K562 (cell line): ENCODE results near the gene CDC42EP5. TPM values are rescaled to one million over a fixed set of nuclear protein-coding genes. Genes with fewer than 3 reads are reported as not detected.
A peak's percentile ranks its signal among the peaks of the same experiment; 100 is the strongest.

Source experiments
- ATF4 ChIP-seq: fragments of 450-650 bp; formaldehyde crosslinking; IDR thresholded peaks from 2 replicates; pipeline ENCODE4 v1.4.0; 2022; ENCODE audit warnings: mild to moderate bottlenecking, moderate library complexity
- COPS2 ChIP-seq: fragments of 450-650 bp; conservative IDR thresholded peaks from 2 replicates; pipeline ENCODE4 v1.6.1; 2016; ENCODE audit warnings: mild to moderate bottlenecking, moderate library complexity
- CSDE1 ChIP-seq, 2 experiments: fragments of 450-650 bp; IDR thresholded peaks; 2 replicates each; pipeline ENCODE4 v1.6.1; 2016; ENCODE audit warnings: mild to moderate bottlenecking in 1 of 2
- MLLT1 ChIP-seq, 2 experiments: fragments of 450-650 bp; IDR thresholded peaks; 2 replicates each; pipeline ENCODE4 v1.6.1; 2016
- MTA1 ChIP-seq: fragments of 450-650 bp; IDR thresholded peaks from 2 replicates; pipeline ENCODE4 v1.6.1; 2017; ENCODE audit warnings: borderline replicate concordance
- SPI1 ChIP-seq: IDR thresholded peaks from 2 replicates; pipeline ENCODE4 v1.6.1; 2011; ENCODE audit warnings: low read depth, low read length, control low read depth, borderline replicate concordance
- TAL1 ChIP-seq: fragments of 450-650 bp; IDR thresholded peaks from 2 replicates; pipeline ENCODE4 v1.6.1; 2016; ENCODE audit warnings: mild to moderate bottlenecking
- TCFL5 ChIP-seq: fragments of 250-450 bp; sonication (Bioruptor Pico); conservative IDR thresholded peaks from 2 replicates; pipeline ENCODE4 v1.6.1; 2021; ENCODE audit warnings: mild to moderate bottlenecking, moderate library complexity, matching md5 sums
- ZNF766 ChIP-seq: fragments of 200-800 bp; sonication (Bioruptor generic); conservative IDR thresholded peaks from 2 replicates; pipeline ENCODE4 v1.6.1; 2016; ENCODE audit warnings: missing genetic modification characterization, missing compliant biosample characterization
- polyA plus RNA-seq, 8 experiments: library from polyadenylated mRNA; depleted of rRNA in 4 of 8; stranded (reverse) in 5 of 8; unstranded in 3 of 8; fragments of >200 nt; fragmentation: Nextera tagmentation in 2 of 8; fragmentation: Illumina TruSeq in 1 of 8; extraction: Ambion mirVana in 2 of 8; extraction: Trizol in 1 of 8; gene quantifications; 2 replicates each; pipeline versions ENCODE4 v1.2.1 to v1.2.3, GENCODE V29; 2011 to 2014; ENCODE audit warnings: inconsistent platforms in 1 of 8, missing spikeins in 1 of 8
- total RNA-seq, 7 experiments: library from RNA; depleted of rRNA in 6 of 7; stranded (reverse); fragments of >200 nt in 6 of 7; fragmentation: Illumina TruSeq in 2 of 7; extraction: Trizol in 2 of 7; gene quantifications; 2 replicates each; pipeline versions ENCODE4 v1.2.1 to v1.2.3, GENCODE V29; 2011 to 2021; ENCODE audit warnings: low replicate concordance in 1 of 7
- TF ChIP-seq, protein P1 (sequence below), 2 experiments: fragments of 450-650 bp in 1 of 2; sonication (generic) in 1 of 2; formaldehyde crosslinking in 1 of 2; IDR thresholded peaks; 2 replicates each; pipeline versions ENCODE4 v1.7.1 to v1.9.0; 2016 to 2022; ENCODE audit warnings: inconsistent platforms in 1 of 2, mild to moderate bottlenecking in 1 of 2, missing genetic modification reagents in 1 of 2
- TF ChIP-seq, protein P2 (sequence below): fragments of 450-650 bp; IDR thresholded peaks from 2 replicates; pipeline ENCODE4 v1.7.1; 2018; ENCODE audit warnings: mild to moderate bottlenecking, low read depth; ENCODE audit not compliant: partially characterized antibody

The CDC42EP5 gene
- total and polyA plus RNA-seq, 9 of the 15 experiments (the other 6 are each of a cell fraction or from before 2014, with no cell fraction given): 0.15 to 0.38 TPM; not detected in 7

- peak; percentile 80; the same call in 1 of the 2 replicates for TF ChIP-seq MTA1
- TF ChIP-seq ZNF766: no peak
- no peak for TF ChIP-seq TCFL5
- TF ChIP-seq, protein P1, sequence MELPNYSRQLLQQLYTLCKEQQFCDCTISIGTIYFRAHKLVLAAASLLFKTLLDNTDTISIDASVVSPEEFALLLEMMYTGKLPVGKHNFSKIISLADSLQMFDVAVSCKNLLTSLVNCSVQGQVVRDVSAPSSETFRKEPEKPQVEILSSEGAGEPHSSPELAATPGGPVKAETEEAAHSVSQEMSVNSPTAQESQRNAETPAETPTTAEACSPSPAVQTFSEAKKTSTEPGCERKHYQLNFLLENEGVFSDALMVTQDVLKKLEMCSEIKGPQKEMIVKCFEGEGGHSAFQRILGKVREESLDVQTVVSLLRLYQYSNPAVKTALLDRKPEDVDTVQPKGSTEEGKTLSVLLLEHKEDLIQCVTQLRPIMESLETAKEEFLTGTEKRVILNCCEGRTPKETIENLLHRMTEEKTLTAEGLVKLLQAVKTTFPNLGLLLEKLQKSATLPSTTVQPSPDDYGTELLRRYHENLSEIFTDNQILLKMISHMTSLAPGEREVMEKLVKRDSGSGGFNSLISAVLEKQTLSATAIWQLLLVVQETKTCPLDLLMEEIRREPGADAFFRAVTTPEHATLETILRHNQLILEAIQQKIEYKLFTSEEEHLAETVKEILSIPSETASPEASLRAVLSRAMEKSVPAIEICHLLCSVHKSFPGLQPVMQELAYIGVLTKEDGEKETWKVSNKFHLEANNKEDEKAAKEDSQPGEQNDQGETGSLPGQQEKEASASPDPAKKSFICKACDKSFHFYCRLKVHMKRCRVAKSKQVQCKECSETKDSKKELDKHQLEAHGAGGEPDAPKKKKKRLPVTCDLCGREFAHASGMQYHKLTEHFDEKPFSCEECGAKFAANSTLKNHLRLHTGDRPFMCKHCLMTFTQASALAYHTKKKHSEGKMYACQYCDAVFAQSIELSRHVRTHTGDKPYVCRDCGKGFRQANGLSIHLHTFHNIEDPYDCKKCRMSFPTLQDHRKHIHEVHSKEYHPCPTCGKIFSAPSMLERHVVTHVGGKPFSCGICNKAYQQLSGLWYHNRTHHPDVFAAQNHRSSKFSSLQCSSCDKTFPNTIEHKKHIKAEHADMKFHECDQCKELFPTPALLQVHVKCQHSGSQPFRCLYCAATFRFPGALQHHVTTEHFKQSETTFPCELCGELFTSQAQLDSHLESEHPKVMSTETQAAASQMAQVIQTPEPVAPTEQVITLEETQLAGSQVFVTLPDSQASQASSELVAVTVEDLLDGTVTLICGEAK (IDR thresholded peaks at IDR 0.05): peak; percentile 80
- TF ChIP-seq, protein P1 (CRISPR knock-in tag; IDR thresholded peaks at IDR 0.05): no peak
- TF ChIP-seq ATF4: 0 out of 2 replicates have a peak, but pooled peaks have one; percentile 7
- peak; percentile 12 to 69; a peak in 3 of 4 replicates for TF ChIP-seq MLLT1 (IDR thresholded peaks at IDR 0.05)
- 0 out of 2 replicates have a peak, but pooled peaks have one; percentile 35 for TF ChIP-seq SPI1
- TF ChIP-seq TAL1: no peak
- TF ChIP-seq, protein P2, sequence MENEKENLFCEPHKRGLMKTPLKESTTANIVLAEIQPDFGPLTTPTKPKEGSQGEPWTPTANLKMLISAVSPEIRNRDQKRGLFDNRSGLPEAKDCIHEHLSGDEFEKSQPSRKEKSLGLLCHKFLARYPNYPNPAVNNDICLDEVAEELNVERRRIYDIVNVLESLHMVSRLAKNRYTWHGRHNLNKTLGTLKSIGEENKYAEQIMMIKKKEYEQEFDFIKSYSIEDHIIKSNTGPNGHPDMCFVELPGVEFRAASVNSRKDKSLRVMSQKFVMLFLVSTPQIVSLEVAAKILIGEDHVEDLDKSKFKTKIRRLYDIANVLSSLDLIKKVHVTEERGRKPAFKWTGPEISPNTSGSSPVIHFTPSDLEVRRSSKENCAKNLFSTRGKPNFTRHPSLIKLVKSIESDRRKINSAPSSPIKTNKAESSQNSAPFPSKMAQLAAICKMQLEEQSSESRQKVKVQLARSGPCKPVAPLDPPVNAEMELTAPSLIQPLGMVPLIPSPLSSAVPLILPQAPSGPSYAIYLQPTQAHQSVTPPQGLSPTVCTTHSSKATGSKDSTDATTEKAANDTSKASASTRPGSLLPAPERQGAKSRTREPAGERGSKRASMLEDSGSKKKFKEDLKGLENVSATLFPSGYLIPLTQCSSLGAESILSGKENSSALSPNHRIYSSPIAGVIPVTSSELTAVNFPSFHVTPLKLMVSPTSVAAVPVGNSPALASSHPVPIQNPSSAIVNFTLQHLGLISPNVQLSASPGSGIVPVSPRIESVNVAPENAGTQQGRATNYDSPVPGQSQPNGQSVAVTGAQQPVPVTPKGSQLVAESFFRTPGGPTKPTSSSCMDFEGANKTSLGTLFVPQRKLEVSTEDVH: peak; percentile 22
- TF ChIP-seq CSDE1 (IDR thresholded peaks at IDR 0.05): peak in 1 of 2 experiments; percentile 12; a peak in 1 of 4 replicates
- TF ChIP-seq COPS2: no peak
Measured at GRCh38 chr19:54448774-54449700, 24.1 kb downstream of the CDC42EP5 start, which contains the start of gene LENG8 (continued).
